ENCODE results near the gene ZNF497. TPM values are rescaled to one million over a fixed set of nuclear protein-coding genes. Genes with fewer than 3 reads are reported as not detected.

Gene ZNF497
- total and polyA plus RNA-seq, 2 donors, result 0.94 to 1.3 TPM

- no peak overlapping the region for H3K27ac ChIP-seq (ENCODE audit: low read depth in 1 of 2, low read length in 1 of 2)
- H3K9me3 ChIP-seq (ENCODE audit: control insufficient read depth in 2 of 2, insufficient read depth in 1 of 2, low read length in 1 of 2), result no peaks in the 10 kb centered on the region
- 94% methylated on average over 15 of the region's 15 CpGs for WGBS
- no peak for DNase-seq (ENCODE audit: low read depth in 6 of 9, low spot score in 9 of 9)
- no peaks in the 10 kb centered on the region for H3K27me3 ChIP-seq (ENCODE audit: control insufficient read depth in 2 of 2, insufficient read depth in 1 of 2, low read length in 1 of 2)
- H3K36me3 ChIP-seq (ENCODE audit: control insufficient read depth in 2 of 2, insufficient read depth in 2 of 2, low read length in 1 of 2), result peaks cover 0 to 10% of the 10 kb centered on the region in 2 donors
- H3K4me3 ChIP-seq (ENCODE audit: low read length in 2 of 2), result no peak overlapping the region
- no peaks in the 10 kb centered on the region for H3K4me1 ChIP-seq (ENCODE audit: control insufficient read depth in 2 of 2, insufficient read depth in 2 of 2, low read length in 2 of 2)
Observed at GRCh38 chr19:58372311-58373133, 10.0 kb upstream of the ZNF497 start.

GRCh38 chr19:58368561-58369360 is 6.2 kb upstream of the ZNF497 start:
- Histone ChIP-seq H3K4me3 (ENCODE audit: low read length in 2 of 2) (no peak overlapping the region), H3K27me3 (ENCODE audit: control insufficient read depth in 2 of 2, insufficient read depth in 1 of 2, low read length in 1 of 2) (no peaks in the 10 kb centered on the region), H3K36me3 (ENCODE audit: control insufficient read depth in 2 of 2, insufficient read depth in 2 of 2, low read length in 1 of 2) (peaks cover 0 to 10% of the 10 kb centered on the region in 2 donors), H3K9me3 (ENCODE audit: control insufficient read depth in 2 of 2, insufficient read depth in 1 of 2, low read length in 1 of 2) (no peaks in the 10 kb centered on the region), H3K4me1 (ENCODE audit: control insufficient read depth in 2 of 2, insufficient read depth in 2 of 2, low read length in 2 of 2) (no peaks in the 10 kb centered on the region), H3K27ac (ENCODE audit: low read depth in 1 of 2, low read length in 1 of 2) (no peak overlapping the region)
- 96% methylated on average over 68 of the region's 68 CpGs for WGBS
- no peak for DNase-seq (ENCODE audit: low read depth in 6 of 9, low spot score in 9 of 9)

GRCh38 chr19:58367698-58368454 is 5.3 kb upstream of the ZNF497 start:
- H3K9me3 ChIP-seq (ENCODE audit: control insufficient read depth in 2 of 2, insufficient read depth in 1 of 2, low read length in 1 of 2), result peaks cover 0 to under 1% of the 10 kb centered on the region in 2 donors
- no peaks in the 10 kb centered on the region for H3K27me3 ChIP-seq (ENCODE audit: control insufficient read depth in 2 of 2, insufficient read depth in 1 of 2, low read length in 1 of 2)
- no peak for DNase-seq (ENCODE audit: low read depth in 6 of 9, low spot score in 9 of 9)
- no peak overlapping the region for H3K4me3 ChIP-seq (ENCODE audit: low read length in 2 of 2)
- 85% methylated on average over 106 of the region's 106 CpGs for WGBS
- H3K36me3 ChIP-seq (ENCODE audit: control insufficient read depth in 2 of 2, insufficient read depth in 2 of 2, low read length in 1 of 2), result peaks cover 0 to 10% of the 10 kb centered on the region in 2 donors
- H3K4me1 ChIP-seq (ENCODE audit: control insufficient read depth in 2 of 2, insufficient read depth in 2 of 2, low read length in 2 of 2), result peaks cover 0 to 2% of the 10 kb centered on the region in 2 donors
- H3K27ac ChIP-seq (ENCODE audit: low read depth in 1 of 2, low read length in 1 of 2), result no peak overlapping the region

GRCh38 chr19:58366585-58367430 is 4.3 kb upstream of the ZNF497 start:
- DNase-seq (ENCODE audit: low read depth in 6 of 9, low spot score in 9 of 9), result no peak
- no peak overlapping the region for H3K4me3 ChIP-seq (ENCODE audit: low read length in 2 of 2)
- 95% methylated on average over 32 of the region's 32 CpGs for WGBS
- no peak overlapping the region for H3K27ac ChIP-seq (ENCODE audit: low read depth in 1 of 2, low read length in 1 of 2)
- peaks cover 0 to 10% of the 10 kb centered on the region in 2 donors for H3K36me3 ChIP-seq (ENCODE audit: control insufficient read depth in 2 of 2, insufficient read depth in 2 of 2, low read length in 1 of 2)
- H3K9me3 ChIP-seq (ENCODE audit: control insufficient read depth in 2 of 2, insufficient read depth in 1 of 2, low read length in 1 of 2), result peaks cover 0 to 6% of the 10 kb centered on the region in 2 donors
- peaks cover under 1 to 8% of the 10 kb centered on the region in 2 donors for H3K4me1 ChIP-seq (ENCODE audit: control insufficient read depth in 2 of 2, insufficient read depth in 2 of 2, low read length in 2 of 2)
- peaks cover 0 to 4% of the 10 kb centered on the region in 2 donors for H3K27me3 ChIP-seq (ENCODE audit: control insufficient read depth in 2 of 2, insufficient read depth in 1 of 2, low read length in 1 of 2)

GRCh38 chr19:58364146-58364545 is 1.6 kb upstream of the ZNF497 start:
- peaks cover 3 to 10% of the 10 kb centered on the region in 2 donors for H3K4me1 ChIP-seq (ENCODE audit: control insufficient read depth in 2 of 2, insufficient read depth in 2 of 2, low read length in 2 of 2)
- peaks cover 0 to 8% of the 10 kb centered on the region in 2 donors for H3K9me3 ChIP-seq (ENCODE audit: control insufficient read depth in 2 of 2, insufficient read depth in 1 of 2, low read length in 1 of 2)
- DNase-seq (ENCODE audit: low read depth in 6 of 9, low spot score in 9 of 9), result no peak
- H3K27ac ChIP-seq (ENCODE audit: low read depth in 1 of 2, low read length in 1 of 2), result no peak overlapping the region
- 16% methylated on average over 5 of the region's 5 CpGs for WGBS
- peaks cover 0 to 10% of the 10 kb centered on the region in 2 donors for H3K36me3 ChIP-seq (ENCODE audit: control insufficient read depth in 2 of 2, insufficient read depth in 2 of 2, low read length in 1 of 2)
- peaks cover 0 to 8% of the 10 kb centered on the region in 2 donors for H3K27me3 ChIP-seq (ENCODE audit: control insufficient read depth in 2 of 2, insufficient read depth in 1 of 2, low read length in 1 of 2)
- H3K4me3 ChIP-seq (ENCODE audit: low read length in 2 of 2), result no peak overlapping the region

- Histone ChIP-seq H3K4me3 (ENCODE audit: low read length in 2 of 2) (peak overlapping the region; percentile 67 to 78), H3K9me3 (ENCODE audit: control insufficient read depth in 2 of 2, insufficient read depth in 1 of 2, low read length in 1 of 2) (peaks cover 0 to 11% of the 10 kb centered on the region in 2 donors), H3K4me1 (ENCODE audit: control insufficient read depth in 2 of 2, insufficient read depth in 2 of 2, low read length in 2 of 2) (peaks cover 3 to 13% of the 10 kb centered on the region in 2 donors), H3K36me3 (ENCODE audit: control insufficient read depth in 2 of 2, insufficient read depth in 2 of 2, low read length in 1 of 2) (no peaks in the 10 kb centered on the region), H3K27ac (ENCODE audit: low read depth in 1 of 2, low read length in 1 of 2) (peak overlapping the region; percentile 75 to 88), H3K27me3 (ENCODE audit: control insufficient read depth in 2 of 2, insufficient read depth in 1 of 2, low read length in 1 of 2) (peaks cover 4 to 25% of the 10 kb centered on the region in 2 donors)
- 4% methylated on average over 28 of the region's 28 CpGs for WGBS
- DNase-seq (ENCODE audit: low read depth in 6 of 9, low spot score in 9 of 9), result peak in 1 of 9 donors; percentile 18
Observed at GRCh38 chr19:58361900-58362271, 665 bp downstream of the ZNF497 start.

GRCh38 chr19:58357481-58358145 is 4.9 kb downstream of the ZNF497 start:
- no peak for DNase-seq (ENCODE audit: low read depth in 6 of 9, low spot score in 9 of 9)
- no peaks in the 10 kb centered on the region for H3K36me3 ChIP-seq (ENCODE audit: control insufficient read depth in 2 of 2, insufficient read depth in 2 of 2, low read length in 1 of 2)
- WGBS, result 86% methylated on average over 19 of the region's 19 CpGs
- H3K4me3 ChIP-seq (ENCODE audit: low read length in 2 of 2), result no peak overlapping the region
- no peak overlapping the region for H3K27ac ChIP-seq (ENCODE audit: low read depth in 1 of 2, low read length in 1 of 2)
- peaks cover 13 to 54% of the 10 kb centered on the region in 2 donors for H3K27me3 ChIP-seq (ENCODE audit: control insufficient read depth in 2 of 2, insufficient read depth in 1 of 2, low read length in 1 of 2)
- H3K9me3 ChIP-seq (ENCODE audit: control insufficient read depth in 2 of 2, insufficient read depth in 1 of 2, low read length in 1 of 2), result peaks cover 0 to 18% of the 10 kb centered on the region in 2 donors
- H3K4me1 ChIP-seq (ENCODE audit: control insufficient read depth in 2 of 2, insufficient read depth in 2 of 2, low read length in 2 of 2), result peaks cover 12 to 26% of the 10 kb centered on the region in 2 donors

Measured in thymus (tissue), 11 donors.